ENCODE measurements around the gene SEPSECS.

SEPSECS gene

DNA sequence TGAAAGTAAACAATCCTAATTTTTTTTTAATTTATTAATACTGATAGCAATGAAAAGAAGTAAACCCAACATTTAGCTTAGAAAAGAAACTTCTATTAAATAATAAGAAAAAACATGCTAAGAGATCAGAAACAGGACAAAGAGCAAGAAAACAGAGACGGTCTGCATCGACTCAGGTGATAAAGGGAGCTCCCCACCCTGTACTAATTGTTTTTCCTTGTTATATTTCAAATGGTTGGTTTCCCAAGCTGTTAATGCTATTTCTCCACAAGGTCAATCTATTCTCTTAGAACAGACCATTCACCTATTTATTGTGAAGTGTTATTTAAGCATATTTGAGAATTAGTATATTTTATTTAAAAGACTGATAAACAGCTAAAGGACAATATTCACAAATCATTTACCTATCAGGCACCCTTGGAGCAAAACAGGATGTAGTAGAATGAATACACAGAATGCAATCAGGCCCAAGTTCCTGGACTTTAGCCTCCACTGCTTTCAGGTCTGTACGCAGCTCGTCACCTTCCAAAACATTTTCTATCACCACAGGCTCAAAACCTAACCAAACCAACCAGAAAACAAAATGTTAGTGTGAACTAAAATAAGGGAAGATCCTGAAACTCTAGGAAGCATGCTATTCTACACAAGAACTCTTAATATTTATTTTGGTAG is 5.5 kb downstream of the SEPSECS start:
- DNase-seq = no peak

DNA sequence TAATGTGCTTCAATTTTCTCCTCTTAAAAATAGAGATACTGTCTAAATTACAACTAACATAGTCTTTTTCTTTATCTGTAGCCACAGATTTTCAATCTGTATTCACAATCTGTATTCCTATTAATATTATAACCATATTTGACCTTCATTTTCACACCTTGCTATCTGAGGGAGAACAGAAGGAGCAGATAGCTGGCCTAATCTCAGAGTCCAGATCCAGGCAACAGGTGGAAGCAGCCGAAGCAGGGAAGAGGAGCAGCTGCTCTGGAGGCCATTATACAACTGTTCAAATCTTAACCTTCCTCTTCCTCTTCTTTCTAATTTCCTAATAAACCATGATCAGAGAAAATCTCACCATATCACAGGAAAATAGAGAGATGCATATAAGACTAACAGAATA is 14.2 kb downstream of the SEPSECS start:
- DNase-seq = no peak

GRCh38 chr4:25144870-25145481 is 15.3 kb downstream of the SEPSECS start:
- no peak for DNase-seq

DNA sequence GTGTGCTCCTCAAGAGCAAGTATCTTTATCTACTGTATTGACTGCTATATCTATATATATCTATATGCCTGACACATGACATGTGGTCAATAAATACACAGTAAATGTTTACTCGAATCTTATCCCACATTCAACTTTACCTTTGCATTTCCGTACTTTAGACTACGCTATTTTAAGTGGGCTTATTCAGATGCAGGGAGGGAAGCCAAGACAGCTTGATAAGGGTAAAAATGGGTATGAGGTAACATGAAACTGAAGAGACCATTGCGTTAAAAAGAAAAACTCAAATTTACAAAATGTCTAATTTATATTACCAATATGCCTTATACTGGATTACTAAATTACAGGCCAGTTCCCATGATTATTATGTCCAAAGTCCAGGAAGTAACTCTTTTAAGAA is 17.8 kb downstream of the SEPSECS start:
- no peak for DNase-seq

DNA sequence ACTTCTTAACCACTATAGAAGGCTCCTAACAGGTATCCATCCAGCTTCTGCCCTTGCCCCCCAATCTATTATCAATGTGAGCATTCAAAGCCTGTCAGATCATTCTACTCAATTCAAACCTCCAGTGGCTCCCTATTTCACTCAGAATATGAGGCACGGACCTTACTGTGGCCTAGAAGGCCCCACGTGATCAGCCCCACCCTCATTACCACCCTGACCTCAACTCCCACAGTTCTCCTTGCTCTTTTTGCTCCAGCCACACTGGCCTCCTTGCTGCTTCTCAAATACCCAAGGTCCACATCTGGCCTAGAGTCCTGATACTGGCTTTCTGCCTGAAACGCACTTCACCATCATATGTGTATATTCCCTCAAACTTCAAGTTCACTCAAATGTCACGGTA is 18.7 kb downstream of the SEPSECS start:
- no peak for DNase-seq

DNA sequence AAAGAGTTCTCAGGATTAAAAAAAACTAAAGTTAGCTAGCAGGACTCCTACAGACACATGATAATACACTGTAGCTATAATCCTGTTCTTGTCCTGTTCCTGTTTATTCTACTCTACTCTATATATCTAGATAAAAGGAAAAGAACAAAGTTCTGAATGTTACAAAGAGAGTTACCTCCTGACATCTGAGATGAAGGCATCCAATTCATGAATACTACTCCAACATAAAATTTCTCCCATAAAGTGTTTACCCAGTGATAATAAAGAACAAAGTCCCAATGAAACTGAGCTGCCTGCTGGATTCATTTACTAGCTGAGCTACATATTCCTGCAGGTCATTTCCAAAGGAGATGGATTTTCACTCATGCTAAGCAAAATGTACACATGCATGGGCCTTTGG is 27.1 kb downstream of the SEPSECS start:
- DNase-seq = no peak

GRCh38 chr4:25131926-25132325 is 28.3 kb downstream of the SEPSECS start:
- DNase-seq = no peak

DNA sequence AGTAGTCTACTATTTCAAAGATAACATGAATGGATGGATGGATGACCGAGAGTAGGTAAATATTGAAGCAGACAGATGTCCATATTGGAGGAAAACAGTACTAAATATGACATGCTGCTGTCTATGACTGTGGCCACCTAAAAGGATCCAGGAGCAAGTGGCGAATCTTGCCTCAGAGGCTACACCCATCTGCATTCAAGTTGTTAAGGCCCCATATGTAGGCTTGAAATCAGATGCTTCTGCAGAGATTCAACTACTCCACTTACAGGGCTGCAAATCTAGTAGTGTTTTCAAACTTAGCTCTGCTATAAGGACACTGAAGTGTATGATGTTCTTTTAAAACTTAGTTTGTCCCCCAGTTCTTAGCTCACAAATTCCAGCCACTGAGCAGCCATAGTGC is 28.9 kb downstream of the SEPSECS start:
- DNase-seq = no peak

DNA sequence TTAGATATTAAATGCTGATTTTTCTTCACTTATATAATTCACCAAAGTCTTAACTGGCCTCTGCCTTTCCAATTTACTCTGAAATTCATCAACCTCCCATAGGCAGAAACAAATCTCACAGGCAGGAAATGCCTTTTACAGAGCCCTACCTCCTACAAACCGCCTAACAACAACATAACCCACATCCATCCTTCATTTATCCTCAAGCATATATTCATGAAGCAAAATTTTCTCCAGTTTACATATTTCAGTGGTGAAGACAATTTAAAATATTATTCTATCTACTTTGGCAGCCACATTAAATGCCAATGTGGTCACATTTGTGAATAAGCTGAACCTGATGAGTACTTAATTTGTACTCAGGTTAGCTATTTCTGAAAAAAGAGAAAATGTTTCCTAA is 30.3 kb downstream of the SEPSECS start:
- DNase-seq = no peak

DNA sequence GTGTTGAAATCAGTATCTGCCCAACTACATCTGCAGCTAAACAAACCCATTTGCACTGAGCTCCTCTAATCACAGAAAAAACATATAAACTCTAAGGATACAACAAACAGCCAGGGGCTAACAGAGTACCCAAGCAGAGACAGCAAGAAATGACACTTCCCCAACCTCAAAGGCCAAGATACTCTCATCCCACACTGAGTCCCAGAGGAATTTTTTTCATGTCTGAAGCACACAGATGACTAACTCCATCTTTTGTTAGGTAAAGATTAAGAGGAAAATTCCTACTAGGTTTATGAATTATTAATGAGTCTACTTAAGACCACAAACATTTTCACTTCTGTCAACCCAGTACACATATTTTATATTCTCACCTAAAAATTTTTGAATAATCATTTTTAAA is 31.6 kb downstream of the SEPSECS start:
- DNase-seq = no peak

GRCh38 chr4:25123236-25123635 is 37.0 kb downstream of the SEPSECS start:
- no peak for DNase-seq

DNA sequence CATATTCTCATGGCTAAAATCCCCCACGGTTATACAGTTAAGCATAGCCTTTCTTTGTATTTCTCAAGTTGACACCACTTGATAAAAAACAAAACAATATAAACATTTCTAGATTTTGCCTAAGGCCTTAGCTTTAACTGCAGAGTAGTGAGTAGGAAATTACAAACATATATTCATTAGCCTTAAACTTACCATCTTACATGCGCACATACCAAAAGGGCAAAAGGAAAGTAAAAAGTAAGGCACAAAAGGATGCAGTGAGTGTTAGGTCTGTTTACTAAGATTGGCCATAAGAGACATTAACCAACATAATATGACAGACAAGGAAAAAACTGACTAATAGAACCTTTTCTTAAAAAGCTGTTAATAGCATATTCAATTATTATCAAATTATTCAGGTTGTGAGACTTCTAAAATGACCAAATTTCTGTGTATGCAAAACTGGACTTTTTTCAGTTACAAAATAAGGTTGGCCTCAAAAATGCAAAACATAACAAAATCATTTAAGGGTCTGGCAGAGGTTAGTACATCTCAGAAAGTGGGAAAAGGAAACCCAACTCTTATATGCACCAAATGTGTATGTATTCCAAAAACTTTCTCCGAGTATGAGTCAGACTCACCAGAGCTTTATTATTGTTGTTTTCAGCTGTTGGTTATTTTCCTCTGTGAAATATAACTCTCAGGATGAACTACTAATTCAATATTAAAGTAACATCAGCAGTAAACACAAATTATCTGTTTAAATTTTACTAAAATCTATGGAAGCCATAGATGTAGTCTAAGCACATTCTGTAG is 39.9 kb downstream of the SEPSECS start:
- DNase-seq = no peak

GRCh38 chr4:25117716-25118472 is 42.4 kb downstream of the SEPSECS start:
- no peak for DNase-seq

DNA sequence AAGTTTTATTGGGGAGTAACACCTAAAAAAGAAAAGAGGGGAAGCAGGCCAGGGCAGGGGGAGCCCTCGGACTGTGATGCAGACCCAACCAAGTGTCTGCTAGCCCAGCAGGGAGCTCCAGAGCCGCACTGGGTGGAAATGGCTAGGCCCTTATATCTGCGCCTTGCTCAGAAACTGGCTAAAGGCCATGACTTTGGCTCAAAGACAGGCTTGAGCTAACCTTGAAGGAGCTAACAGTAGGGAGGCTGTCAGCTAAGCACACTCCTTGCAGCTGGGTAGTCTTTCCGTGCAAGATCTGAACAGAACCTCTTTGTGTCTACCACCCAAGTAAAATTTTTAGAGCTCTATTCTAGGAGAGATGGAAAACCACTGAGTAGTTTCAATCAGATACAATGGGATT is 43.0 kb downstream of the SEPSECS start:
- DNase-seq = no peak

DNA sequence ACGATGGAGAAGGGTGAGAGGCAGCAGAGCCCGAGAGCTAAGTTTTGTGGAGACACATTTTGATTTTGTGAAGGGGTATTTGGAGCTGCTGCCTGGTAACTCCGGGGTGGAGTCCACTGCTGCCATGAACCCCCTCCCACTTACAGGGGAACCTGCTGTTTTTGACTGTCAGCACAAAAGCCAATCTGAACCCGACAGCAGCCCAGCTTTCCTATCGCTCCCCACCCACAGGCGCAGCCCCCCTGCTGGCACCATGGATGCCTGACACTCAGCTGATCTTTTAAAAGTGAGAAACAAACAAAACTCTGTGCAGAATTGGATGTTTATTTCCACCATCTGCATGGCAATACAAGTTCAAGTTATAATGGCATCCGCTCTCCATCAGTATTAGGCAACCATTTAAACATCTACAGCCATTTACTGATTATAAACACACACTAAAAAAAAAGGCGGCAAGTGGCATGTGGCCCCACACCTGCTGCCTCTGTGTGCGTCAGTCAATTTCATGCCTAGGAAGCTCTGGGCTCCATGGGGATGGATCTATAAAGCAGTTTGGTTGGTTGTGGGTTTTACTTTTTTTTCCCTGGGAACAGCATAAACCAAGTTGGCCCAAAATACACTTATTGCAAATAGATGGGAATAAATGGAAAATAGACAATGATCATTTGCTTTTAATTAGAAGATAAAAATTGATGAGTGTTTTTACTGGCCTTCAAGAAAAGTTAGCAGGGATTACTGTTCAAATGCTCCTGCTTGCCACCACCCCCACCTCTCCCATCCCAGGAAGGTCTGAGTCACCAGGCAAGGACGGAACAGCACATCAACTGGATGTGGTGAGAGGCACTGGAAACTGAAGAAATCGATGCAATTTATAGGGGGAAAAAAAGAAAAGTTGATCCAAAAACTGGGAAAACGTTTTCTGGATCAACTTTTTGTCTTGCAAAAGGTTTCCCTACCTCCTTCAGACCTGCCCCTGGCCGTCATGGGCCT is 46.0 kb downstream of the SEPSECS start:
- DNase-seq = no peak

DNA sequence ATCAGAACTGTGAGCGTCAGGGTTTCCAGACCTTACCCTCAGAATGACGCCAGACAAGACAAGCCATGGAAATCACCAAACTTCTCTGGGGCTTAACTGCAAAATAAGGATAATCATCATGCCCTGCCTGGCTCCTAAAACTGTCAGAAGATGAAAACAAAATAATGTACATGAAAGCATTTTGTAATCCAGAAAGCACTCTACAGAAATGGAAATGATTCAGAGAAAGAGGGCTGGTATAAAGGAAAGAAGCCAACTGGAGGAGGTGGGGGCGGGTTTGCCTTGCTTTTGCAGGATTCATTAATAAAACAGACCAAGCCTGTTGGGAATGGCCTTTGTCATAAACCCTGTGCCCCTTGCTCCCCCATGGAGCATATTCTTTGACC is 47.3 kb downstream of the SEPSECS start:
- no peak for DNase-seq

- DNase-seq = no peak
Measured at GRCh38 chr4:25112366-25112994, 47.8 kb downstream of the SEPSECS start.

- DNase-seq = no peak
Measured at GRCh38 chr4:25111648-25112196, 48.5 kb downstream of the SEPSECS start.

DNA sequence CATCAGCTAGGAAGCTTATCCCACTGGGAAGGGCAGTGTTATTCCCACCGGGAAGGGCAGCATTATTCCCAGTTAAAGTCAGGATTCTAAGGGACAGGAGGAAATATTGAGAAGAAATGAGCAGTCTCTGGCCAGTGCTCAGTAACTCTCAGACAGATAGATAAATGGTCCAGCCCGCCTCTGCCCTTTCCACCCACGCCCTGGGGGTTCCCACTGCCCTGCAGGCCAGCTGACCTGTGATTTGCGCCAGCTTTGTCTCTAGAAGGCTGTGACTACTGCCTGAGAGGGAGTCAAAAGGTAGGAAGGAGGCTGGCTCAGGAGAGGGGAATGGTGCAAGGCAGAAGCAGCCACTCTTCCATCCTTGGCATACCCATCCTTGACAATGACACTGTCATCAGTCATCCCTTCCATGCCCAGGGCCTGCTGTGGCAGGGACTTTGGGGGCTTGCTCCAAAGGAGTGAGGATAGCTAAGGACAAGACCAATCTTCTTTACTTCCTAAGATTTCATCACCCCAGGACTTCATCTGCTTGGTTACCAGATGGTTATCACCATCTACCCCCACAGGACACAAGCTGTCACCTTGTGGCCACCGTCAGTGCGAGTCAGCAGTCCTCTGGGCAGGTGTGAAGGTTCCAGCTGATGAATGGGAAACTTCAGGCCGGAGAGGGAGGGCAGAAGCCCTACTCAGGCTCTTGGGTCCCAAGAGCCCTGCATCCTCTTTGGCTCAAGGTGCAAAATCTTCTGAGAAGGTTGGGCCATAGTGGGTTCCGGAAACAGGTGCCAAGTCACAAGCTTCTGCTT is 49.5 kb downstream of the SEPSECS start:
- DNase-seq = no peak

DNA sequence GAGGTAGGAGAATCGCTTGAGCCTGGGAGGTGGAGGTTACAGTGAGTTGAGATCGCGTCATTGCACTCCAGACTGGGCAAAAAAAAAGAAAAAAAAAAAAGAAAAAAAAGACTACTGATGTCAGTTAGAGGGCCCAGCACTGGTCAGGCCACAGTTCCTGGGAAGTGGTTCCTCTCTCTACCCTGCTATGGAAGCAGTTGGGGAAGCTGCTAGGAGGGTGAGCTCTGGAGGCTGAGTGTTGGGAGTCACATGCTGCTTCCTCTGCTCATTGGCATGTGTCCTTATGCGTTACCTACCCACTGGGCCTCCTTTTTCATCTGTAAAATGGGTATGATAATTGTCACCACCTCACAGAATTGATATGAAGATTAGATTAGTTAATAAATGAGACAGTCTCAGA is 50.7 kb downstream of the SEPSECS start:
- DNase-seq = no peak

- DNase-seq = no peak
Measured at GRCh38 chr4:25108556-25108955, 51.7 kb downstream of the SEPSECS start.
